ENCODE results near the gene CUBN.
A peak's percentile ranks its signal among the peaks of the same experiment; 100 is the strongest.

Gene CUBN

DNA sequence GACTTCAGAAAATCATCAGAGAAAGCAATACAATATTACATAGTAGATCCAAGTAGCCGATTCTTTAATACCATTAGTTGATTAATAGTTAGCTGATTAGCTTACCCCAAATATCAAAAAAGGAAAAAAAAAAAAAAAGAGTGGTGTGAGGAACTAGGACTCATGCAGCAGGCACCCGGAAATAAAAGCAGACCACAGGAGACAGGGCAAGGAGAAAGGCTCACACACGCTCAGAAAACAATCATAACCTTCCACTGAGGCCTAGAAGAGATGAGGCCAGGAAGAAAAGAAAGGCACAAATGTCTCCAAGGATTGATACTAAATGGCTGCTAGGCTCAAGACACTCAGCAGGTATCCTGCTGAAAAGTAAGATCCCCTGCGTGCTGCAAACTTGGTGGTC, 45.9 kb upstream of the CUBN start:
- peaks cover 16% of the 10 kb centered on the region for H3K4me1 ChIP-seq
- H3K4me2 ChIP-seq (ENCODE audit: low read length): no peak overlapping the region
- H3K9me3 ChIP-seq (ENCODE audit: control insufficient read depth, low read length): no peaks in the 10 kb centered on the region
- H2AFZ ChIP-seq: peak overlapping the region; percentile 54
- no peaks in the 10 kb centered on the region for H3K79me2 ChIP-seq
- H3K27ac ChIP-seq: no peak overlapping the region
- H3K9ac ChIP-seq: no peak overlapping the region
- H3K36me3 ChIP-seq (ENCODE audit: control insufficient read depth, insufficient read depth, low read length): no peaks in the 10 kb centered on the region
- no peak for TF ChIP-seq CTCF (IDR thresholded peaks at IDR 0.05)
- no peaks in the 10 kb centered on the region for H3K27me3 ChIP-seq (ENCODE audit: control insufficient read depth, insufficient read depth, low read length)
- no peak overlapping the region for H3K4me3 ChIP-seq (ENCODE audit: low read depth, low read length)

- H2AFZ ChIP-seq: peak overlapping the region; percentile 3
- no peak overlapping the region for H3K4me3 ChIP-seq (ENCODE audit: low read depth, low read length)
- TF ChIP-seq CTCF (IDR thresholded peaks at IDR 0.05): no peak
- no peaks in the 10 kb centered on the region for H3K27me3 ChIP-seq (ENCODE audit: control insufficient read depth, insufficient read depth, low read length)
- no peak overlapping the region for H3K4me2 ChIP-seq (ENCODE audit: low read length)
- no peaks in the 10 kb centered on the region for H3K9me3 ChIP-seq (ENCODE audit: control insufficient read depth, low read length)
- peaks cover 16% of the 10 kb centered on the region for H3K4me1 ChIP-seq
- H3K79me2 ChIP-seq: no peaks in the 10 kb centered on the region
- H3K36me3 ChIP-seq (ENCODE audit: control insufficient read depth, insufficient read depth, low read length): no peaks in the 10 kb centered on the region
- H3K27ac ChIP-seq: no peak overlapping the region
- H3K9ac ChIP-seq: no peak overlapping the region
These were observed 45.0 kb upstream of the CUBN start for GRCh38 chr10:17174626-17175025.

GRCh38 chr10:17171141-17171641, 41.6 kb upstream of the CUBN start:
- Histone ChIP-seq H3K9ac (no peak overlapping the region), H3K9me3 (ENCODE audit: control insufficient read depth, low read length) (no peaks in the 10 kb centered on the region), H3K27ac (no peak overlapping the region), H3K79me2 (no peaks in the 10 kb centered on the region), H3K4me2 (ENCODE audit: low read length) (no peak overlapping the region), H3K4me1 (peaks cover 13% of the 10 kb centered on the region), H3K4me3 (ENCODE audit: low read depth, low read length) (no peak overlapping the region), H2AFZ (no peak overlapping the region), H3K27me3 (ENCODE audit: control insufficient read depth, insufficient read depth, low read length) (no peaks in the 10 kb centered on the region), H3K36me3 (ENCODE audit: control insufficient read depth, insufficient read depth, low read length) (no peaks in the 10 kb centered on the region)
- TF ChIP-seq CTCF (IDR thresholded peaks at IDR 0.05): no peak

DNA sequence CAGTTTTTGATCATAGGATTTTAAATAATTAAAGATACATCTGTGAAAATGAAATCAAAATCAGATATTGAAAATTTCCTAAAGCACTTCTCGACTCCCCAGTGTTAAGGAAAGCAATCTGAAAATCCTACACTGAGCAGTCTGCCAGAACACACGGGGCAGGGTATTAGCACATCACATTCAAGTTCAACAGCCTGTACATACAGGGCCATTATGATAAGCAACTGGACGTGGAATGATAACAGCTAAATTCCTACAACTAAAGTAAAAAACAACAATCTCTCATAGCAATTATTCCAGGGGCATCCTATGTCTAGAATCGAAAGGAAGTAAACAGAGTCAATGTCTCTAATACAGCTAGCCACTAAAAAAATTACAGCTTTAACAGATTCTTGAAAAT, 40.2 kb upstream of the CUBN start:
- Histone ChIP-seq H3K9ac (no peak overlapping the region), H3K27ac (no peak overlapping the region), H2AFZ (no peak overlapping the region), H3K36me3 (ENCODE audit: control insufficient read depth, insufficient read depth, low read length) (no peaks in the 10 kb centered on the region), H3K4me2 (ENCODE audit: low read length) (no peak overlapping the region), H3K4me1 (peaks cover 5% of the 10 kb centered on the region), H3K27me3 (ENCODE audit: control insufficient read depth, insufficient read depth, low read length) (no peaks in the 10 kb centered on the region), H3K79me2 (no peaks in the 10 kb centered on the region), H3K9me3 (ENCODE audit: control insufficient read depth, low read length) (no peaks in the 10 kb centered on the region), H3K4me3 (ENCODE audit: low read depth, low read length) (no peak overlapping the region)
- TF ChIP-seq CTCF (IDR thresholded peaks at IDR 0.05): no peak

DNA sequence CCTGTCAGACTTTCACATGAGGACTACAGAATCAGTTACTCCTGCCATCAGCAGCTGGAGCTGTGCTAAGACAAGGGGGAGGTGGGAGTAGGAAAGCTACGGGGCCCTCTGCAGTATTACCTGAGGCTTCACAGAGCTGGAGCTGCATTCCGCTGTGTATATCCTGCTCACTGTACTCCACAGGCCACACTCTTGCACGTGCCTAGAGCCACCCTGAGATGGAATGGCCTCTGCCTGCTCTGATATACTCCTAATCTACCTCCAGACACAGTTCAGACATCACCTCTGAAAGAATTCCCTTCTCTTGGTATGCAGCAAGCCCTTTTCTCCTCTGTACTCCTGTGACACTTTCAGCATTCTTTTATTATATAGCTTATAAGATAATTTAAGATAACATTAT, 37.1 kb upstream of the CUBN start:
- no peak overlapping the region for H2AFZ ChIP-seq
- H3K4me3 ChIP-seq (ENCODE audit: low read depth, low read length): no peak overlapping the region
- no peaks in the 10 kb centered on the region for H3K27me3 ChIP-seq (ENCODE audit: control insufficient read depth, insufficient read depth, low read length)
- no peaks in the 10 kb centered on the region for H3K4me1 ChIP-seq
- H3K9ac ChIP-seq: no peak overlapping the region
- H3K36me3 ChIP-seq (ENCODE audit: control insufficient read depth, insufficient read depth, low read length): no peaks in the 10 kb centered on the region
- no peak for TF ChIP-seq CTCF (IDR thresholded peaks at IDR 0.05)
- no peak overlapping the region for H3K27ac ChIP-seq
- H3K9me3 ChIP-seq (ENCODE audit: control insufficient read depth, low read length): no peaks in the 10 kb centered on the region
- H3K79me2 ChIP-seq: no peaks in the 10 kb centered on the region
- H3K4me2 ChIP-seq (ENCODE audit: low read length): no peak overlapping the region

All from parathyroid adenoma (tissue), 2 donors.